MV-4-11 (cell line): Measurements from ENCODE around the gene DBH.

ENCODE experiments used
- DNase-seq: peaks from one replicate; lab custom pipeline; 2025; lab: John Stamatoyannopoulos, UW

DBH gene

DNA sequence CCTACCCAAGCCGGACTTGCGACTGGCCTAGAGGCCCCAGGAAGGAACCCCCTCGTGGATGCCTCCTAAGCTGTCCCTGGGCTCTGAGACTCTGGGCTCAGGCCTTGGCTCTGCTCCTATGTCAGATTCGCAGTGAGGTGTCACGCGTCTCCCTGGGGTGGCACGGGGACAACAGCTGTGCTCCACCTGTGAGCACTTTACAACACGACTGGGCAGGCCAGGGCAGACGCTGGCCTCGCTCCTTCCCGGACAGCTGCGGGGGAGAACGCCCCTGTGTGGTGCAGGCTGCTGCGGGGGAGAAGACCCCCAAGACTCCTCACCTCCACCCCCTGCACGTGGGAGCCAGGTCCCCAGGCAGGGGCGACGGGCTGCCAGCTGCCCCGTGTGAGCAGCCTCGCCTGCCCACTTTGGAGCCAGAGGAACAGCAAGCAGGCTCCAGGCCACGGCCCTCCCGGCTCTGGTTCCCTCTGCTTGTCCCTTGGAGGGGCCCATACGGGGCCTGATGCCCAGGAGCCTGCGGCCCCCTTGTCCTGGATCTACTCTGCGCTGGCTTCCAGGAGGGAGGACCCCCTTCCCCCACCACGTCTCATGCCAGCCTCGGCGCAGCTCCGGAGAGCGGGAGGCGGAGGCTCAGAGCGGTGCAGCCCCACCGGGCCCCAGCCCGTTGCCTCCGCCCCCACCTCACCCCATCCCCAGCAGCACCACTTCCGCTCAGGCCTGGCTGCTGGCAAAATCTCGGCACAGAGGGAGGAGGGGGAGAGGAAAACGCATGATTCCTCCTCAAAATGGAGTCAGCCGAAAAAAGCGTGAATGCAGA, 66.0 kb downstream of the DBH start:
- DNase-seq: no peak

DNA sequence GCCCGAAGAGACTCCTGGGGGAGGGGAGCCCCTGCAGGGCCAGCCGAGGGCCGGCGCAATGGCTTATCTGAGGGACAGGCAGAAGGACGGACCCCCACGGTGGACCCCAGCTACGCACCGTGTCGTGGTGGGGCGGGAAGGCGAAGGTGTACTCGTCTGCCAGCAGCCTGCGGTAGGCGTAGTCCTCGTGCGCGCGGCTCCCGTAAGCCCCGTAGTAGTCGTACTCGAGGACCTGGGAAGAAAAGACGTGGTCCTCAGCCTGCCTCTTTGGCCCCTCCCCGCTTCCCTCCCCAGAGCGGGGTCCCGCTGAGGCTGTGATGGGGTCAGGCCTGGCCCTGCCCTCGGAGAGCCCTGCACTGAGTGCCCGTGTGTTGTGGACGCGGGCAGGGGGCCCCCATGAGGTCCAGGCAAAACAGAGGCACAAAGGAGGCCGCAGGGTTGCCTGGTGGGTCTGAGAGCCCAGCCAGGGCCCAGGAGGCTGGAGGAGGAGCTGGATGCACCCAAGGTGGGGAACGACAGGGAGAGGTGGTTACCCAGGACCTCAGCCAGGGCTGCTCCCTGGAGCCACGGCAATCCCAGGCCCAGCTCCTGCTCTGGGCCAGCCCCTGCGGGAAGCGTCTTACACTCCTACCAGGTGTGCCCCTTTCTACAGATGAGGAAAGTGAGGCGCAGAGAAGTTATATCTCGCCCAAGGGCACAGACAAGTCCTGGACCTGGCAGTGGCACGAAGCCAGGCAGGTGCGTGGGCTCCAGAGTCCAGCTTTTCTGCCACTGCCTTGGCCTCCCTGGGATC, 66.8 kb downstream of the DBH start:
- no peak for DNase-seq

DNA sequence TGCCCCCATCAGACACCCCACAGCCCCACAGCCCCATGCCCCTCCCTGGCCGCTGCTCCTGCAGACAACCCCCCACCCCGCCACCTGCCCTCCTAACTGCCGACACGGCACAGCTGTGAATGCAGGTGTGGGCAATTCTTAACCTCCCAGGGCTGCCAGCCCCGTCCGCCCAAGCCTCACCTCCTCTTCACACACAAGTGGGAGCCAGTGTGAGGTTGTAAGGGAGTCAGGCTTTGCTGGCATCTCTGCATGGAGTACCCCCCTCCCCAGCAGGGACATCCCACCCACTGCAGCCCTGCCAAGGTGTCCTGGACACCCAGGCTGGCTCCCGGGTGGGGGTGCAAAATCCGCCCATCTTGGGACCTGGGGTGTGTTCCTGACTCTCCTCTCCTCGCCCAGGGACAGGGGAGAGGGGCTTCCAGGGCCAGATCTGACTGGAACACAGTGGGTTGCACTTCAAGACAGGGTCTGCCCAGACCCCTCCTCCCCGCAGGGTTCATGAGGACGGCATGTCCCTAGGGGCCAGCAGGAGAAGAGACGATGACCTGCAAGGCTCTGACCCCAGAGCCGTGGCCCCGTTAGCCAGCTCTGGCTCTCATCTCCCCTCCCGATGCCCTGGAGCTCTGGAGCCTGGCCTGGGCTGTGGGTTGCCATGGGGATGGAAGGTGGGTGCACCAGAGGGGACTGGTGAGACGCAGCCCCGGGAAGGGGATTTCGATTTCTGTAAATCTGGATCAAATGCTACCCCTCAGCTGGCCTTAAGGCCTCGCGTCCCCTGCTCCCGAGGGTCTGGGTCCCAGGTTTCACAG, 67.6 kb downstream of the DBH start:
- no peak for DNase-seq

GRCh38 chr9:133704711-133705181, 68.6 kb downstream of the DBH start:
- DNase-seq: no peak

- DNase-seq: no peak
Measured at GRCh38 chr9:133705576-133705975, 69.4 kb downstream of the DBH start.

DNA sequence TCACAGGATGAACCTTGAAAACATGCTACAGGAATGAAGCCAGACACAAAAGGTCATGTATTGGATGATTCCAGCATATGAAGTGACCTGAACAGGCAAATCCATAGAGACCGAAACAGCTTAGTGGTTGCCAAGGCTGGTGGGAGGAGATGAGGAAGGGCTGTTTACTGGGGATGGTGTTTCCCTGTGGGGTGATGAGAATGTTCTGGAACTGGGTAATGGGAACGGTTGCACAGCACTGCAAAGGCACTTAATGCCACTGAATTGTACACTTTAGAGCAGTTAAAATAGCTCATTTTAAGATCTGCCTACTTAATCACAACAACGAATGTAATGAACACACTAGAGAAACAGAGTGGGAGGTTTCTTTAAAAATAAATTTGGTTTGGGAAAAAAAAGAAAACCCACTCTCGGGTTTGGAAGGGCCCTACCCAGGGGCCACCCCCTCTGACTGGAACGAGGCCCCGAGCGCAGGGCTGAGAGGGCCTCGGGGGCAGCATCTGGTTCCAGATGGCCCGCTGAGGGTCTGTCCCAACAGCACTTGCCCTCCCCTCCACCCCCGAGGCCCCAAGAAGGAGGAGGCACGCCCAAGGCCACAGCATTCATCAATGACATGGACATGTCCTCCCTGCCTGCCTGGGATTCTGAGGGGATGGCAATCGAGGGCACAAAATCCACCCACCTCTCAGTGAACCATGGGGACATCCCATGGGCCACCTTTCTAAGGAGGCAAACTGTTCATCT, 70.3 kb downstream of the DBH start:
- DNase-seq: no peak

- no peak for DNase-seq
Measured at GRCh38 chr9:133707065-133707762, 71.1 kb downstream of the DBH start.

- DNase-seq: no peak
Measured at GRCh38 chr9:133707763-133708245, 71.6 kb downstream of the DBH start.

- no peak for DNase-seq
Measured at GRCh38 chr9:133708246-133709014, 72.3 kb downstream of the DBH start.
